ENCODE measurements around the gene KMT5B. TPM values are rescaled to one million over a fixed set of nuclear protein-coding genes. Genes with fewer than 3 reads are reported as not detected.

KMT5B gene
- total RNA-seq, 1 donor from 2014 or later, result 24.3 TPM

DNA sequence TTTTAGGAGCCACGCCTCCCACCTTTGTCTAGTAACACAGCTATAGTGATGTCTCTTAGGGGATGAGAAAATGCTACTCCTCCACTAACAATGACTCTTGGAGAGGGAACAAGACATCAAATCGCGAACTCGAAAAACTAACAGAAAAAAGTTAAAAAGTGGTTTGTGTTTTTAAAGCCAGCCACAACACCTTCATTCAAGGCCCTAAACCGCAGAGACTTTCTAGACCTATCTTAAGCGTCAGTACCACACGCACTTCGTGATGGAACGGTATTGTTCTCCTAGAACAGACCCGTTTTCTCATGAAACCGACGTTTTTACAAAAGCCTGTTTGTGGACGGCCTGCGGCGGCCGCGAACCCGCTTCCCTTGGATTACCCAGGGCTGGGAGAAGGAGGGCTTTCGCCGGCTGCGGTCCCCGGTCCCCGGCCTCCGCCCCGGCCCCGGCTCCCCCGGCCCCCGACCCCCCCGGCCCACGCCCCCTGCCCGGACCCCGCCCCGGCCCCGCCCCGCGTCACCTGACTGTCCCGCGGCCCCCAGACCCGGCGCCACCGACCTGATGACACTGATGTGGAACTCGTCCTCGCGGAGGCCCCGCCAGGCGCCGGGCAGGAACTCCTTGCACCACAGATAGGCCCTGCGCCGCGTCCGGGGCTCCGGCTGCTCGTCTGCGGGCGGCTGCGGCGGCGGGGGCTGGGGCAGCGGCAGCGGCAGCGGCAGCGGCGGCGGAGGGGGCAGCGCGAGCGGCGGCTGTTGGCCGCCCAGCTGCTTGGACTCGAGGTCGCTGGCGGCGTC, 92.6 kb downstream of the KMT5B start:
- peak overlapping the region; percentile 99 for H3K27ac ChIP-seq (replicated peaks)
- H3K4me1 ChIP-seq, result peaks cover 55% of the 10 kb centered on the region
- intact Hi-C loops (cut with micrococcal nuclease), result no loop called here

DNA sequence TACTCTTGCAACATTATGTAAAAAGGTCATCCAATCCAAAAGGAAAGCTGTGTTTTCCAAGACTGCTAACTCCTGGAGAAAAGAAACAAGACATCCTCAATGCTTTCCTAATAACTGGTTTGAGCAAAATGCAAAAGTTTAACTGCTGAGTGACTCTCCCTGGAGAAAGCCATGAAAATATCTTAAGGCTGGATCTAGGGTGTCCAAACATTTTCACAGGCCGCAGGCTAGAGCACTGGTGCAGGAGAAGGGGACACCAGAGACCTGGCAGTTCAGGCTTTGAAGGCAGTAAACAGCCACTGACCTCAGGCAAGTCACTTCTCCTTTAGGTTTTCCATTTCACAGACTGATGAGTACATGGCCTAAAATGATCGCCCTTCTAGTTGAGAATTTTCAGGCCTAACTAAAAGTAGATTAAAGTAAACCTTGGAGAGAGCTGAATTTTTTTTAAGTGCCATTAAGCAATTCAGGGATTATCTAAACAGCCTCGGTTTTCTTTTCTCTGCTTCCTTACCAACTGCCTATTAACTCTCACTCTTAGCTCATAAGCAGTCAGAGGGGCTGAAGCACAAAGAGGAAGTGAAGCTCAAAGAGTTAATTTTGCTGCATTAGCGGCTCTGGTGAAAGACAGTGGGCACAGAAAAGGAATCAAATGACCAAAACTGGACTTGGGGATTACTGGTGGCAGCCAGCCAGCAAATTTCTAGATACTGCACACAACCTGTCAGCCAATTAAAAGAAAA, 94.2 kb downstream of the KMT5B start:
- intact Hi-C loops (cut with micrococcal nuclease), result no loop called here
- TF ChIP-seq, protein P1, sequence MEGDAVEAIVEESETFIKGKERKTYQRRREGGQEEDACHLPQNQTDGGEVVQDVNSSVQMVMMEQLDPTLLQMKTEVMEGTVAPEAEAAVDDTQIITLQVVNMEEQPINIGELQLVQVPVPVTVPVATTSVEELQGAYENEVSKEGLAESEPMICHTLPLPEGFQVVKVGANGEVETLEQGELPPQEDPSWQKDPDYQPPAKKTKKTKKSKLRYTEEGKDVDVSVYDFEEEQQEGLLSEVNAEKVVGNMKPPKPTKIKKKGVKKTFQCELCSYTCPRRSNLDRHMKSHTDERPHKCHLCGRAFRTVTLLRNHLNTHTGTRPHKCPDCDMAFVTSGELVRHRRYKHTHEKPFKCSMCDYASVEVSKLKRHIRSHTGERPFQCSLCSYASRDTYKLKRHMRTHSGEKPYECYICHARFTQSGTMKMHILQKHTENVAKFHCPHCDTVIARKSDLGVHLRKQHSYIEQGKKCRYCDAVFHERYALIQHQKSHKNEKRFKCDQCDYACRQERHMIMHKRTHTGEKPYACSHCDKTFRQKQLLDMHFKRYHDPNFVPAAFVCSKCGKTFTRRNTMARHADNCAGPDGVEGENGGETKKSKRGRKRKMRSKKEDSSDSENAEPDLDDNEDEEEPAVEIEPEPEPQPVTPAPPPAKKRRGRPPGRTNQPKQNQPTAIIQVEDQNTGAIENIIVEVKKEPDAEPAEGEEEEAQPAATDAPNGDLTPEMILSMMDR (IDR thresholded peaks at IDR 0.05; ENCODE audit: borderline replicate concordance), result no peak
- no peaks in the 10 kb centered on the region for H3K9me3 ChIP-seq (replicated peaks)
- peaks cover 55% of the 10 kb centered on the region for H3K4me1 ChIP-seq
- peak overlapping the region; percentile 76 for H3K4me3 ChIP-seq
- peak overlapping the region; percentile 99 for H3K27ac ChIP-seq (replicated peaks)
- no peak for DNase-seq
- H3K36me3 ChIP-seq, result no peaks in the 10 kb centered on the region
- no peaks in the 10 kb centered on the region for H3K27me3 ChIP-seq (ENCODE audit: low read depth)

More for the DNA sequence above, 92.6 kb downstream of the KMT5B start:
- TF ChIP-seq, protein P1 (IDR thresholded peaks at IDR 0.05; ENCODE audit: borderline replicate concordance), result no peak
- no peaks in the 10 kb centered on the region for H3K36me3 ChIP-seq
- no peaks in the 10 kb centered on the region for H3K9me3 ChIP-seq (replicated peaks)
- peak overlapping the region; percentile 76 for H3K4me3 ChIP-seq
- peak; percentile 52 for DNase-seq
- no peaks in the 10 kb centered on the region for H3K27me3 ChIP-seq (ENCODE audit: low read depth)

DNA sequence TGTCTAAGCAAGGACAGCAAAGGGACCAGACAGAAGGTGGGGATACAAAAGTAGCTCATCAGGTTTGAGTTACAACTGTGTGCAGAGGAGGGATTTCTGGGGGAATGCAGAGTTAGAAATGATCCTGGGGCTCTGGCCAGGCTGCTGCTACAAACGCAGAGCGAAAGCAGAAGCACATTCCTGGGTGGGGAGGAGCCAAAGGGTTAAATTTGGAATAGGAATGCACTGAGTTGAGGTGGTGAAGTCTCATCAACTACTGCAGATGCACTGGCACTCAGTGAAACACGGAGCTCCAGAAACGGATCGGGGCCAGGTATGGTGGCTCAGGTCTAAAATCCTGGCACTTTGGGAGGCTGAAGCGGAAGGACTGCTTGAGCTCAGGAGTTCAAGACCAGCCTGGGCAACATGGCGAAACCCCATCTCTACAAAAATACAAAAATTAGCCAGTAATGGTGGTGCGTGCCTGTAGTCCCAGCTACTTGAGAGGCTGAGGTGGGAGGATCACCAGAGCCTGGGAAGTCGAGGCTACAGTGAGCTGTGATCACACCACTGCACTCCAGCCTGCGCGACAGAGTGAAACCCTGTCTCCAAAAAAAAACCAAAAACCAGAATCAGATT, 95.1 kb downstream of the KMT5B start:
- Histone ChIP-seq H3K4me3 (peak overlapping the region; percentile 76), H3K27me3 (ENCODE audit: low read depth) (no peaks in the 10 kb centered on the region), H3K9me3 (replicated peaks) (no peaks in the 10 kb centered on the region), H3K4me1 (peaks cover 49% of the 10 kb centered on the region), H3K36me3 (no peaks in the 10 kb centered on the region), H3K27ac (replicated peaks) (peak overlapping the region; percentile 99)
- intact Hi-C loops (cut with micrococcal nuclease), result no loop called here
- DNase-seq, result no peak
- TF ChIP-seq, protein P1 (IDR thresholded peaks at IDR 0.05; ENCODE audit: borderline replicate concordance), result no peak

DNA sequence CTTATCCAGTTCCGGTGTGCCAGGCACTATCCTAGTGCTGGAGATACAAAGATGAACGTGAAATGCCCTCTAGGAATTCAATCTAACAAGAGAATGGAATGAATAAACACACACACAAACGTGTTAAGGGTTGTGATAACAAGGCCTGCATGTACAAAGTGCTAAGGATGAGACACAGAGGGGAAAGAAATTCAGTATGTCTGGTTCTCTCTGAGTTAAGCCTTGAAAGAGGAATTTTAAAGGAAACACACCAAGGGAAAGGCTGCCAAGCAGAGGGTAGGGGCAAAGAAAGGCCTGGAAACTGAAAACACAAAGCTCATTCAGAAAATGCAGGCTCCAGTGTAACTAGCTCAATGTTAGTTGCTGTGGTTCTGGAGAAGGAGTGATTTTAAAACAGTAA, 96.1 kb downstream of the KMT5B start:
- H3K9me3 ChIP-seq (replicated peaks), result no peaks in the 10 kb centered on the region
- H3K4me3 ChIP-seq, result no peak overlapping the region
- peaks cover 44% of the 10 kb centered on the region for H3K4me1 ChIP-seq
- H3K27me3 ChIP-seq (ENCODE audit: low read depth), result no peaks in the 10 kb centered on the region
- peak overlapping the region; percentile 99 for H3K27ac ChIP-seq (replicated peaks)
- H3K36me3 ChIP-seq, result no peaks in the 10 kb centered on the region
- intact Hi-C loops (cut with micrococcal nuclease), result no loop called here
- TF ChIP-seq, protein P1 (IDR thresholded peaks at IDR 0.05; ENCODE audit: borderline replicate concordance), result no peak
- no peak for DNase-seq

DNA sequence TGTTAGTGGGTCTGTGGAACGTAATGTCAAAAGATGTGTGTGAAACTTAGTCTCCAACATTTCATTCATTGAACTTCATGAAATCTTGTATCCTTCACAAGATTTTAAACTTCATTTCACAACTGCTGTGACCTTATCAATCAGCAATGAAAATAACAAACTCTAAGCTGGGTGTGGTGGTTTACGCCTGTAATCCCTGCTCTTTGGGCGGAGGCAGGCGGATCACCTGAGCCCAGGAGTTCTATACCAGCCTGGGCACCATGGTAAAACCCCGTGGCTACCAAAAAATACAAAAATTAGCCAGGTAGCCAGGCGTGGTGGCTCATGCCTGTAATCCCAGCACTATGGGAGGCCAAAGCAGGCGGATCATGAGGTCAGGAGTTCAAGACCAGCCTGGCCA, 97.0 kb downstream of the KMT5B start:
- Histone ChIP-seq H3K4me1 (peaks cover 40% of the 10 kb centered on the region), H3K36me3 (no peaks in the 10 kb centered on the region), H3K9me3 (replicated peaks) (no peaks in the 10 kb centered on the region), H3K27ac (replicated peaks) (no peak overlapping the region), H3K4me3 (no peak overlapping the region), H3K27me3 (ENCODE audit: low read depth) (no peaks in the 10 kb centered on the region)
- intact Hi-C loops (cut with micrococcal nuclease), result no loop called here
- DNase-seq, result no peak
- TF ChIP-seq, protein P1 (IDR thresholded peaks at IDR 0.05; ENCODE audit: borderline replicate concordance), result no peak
